ENCODE measurements around the gene PPIP5K2. TPM values are rescaled to one million over a fixed set of nuclear protein-coding genes. Genes with fewer than 3 reads are reported as not detected.

PPIP5K2 gene
- total and polyA plus RNA-seq, 7 donors: 4.5 to 11.0 (median 7.4) TPM

GRCh38 chr5:103205991-103206700 lies 86.0 kb downstream of the PPIP5K2 start:
- H3K4me1 ChIP-seq: no peaks in the 10 kb centered on the region
- intact Hi-C loops (cut with DNase I): no loop called here
- no peaks in the 10 kb centered on the region for H3K27me3 ChIP-seq (ENCODE audit: insufficient read depth in 3 of 3, low read length in 2 of 3)
- 80 to 82% (median 81%) methylated on average over 3 of the region's 3 CpGs for WGBS, 3 donors
- peaks cover 2 to 21% of the 10 kb centered on the region in 2 donors for H3K36me3 ChIP-seq (ENCODE audit: insufficient read depth in 1 of 2, low read depth in 1 of 2)
- no peak for ATAC-seq
- no peak overlapping the region for H3K4me3 ChIP-seq
- no peaks in the 10 kb centered on the region for H3K9me3 ChIP-seq
- no peak overlapping the region for H3K27ac ChIP-seq
- no peak for TF ChIP-seq CTCF (IDR thresholded peaks at IDR 0.05)
- no peak for DNase-seq

GRCh38 chr5:103207011-103207410 lies 86.9 kb downstream of the PPIP5K2 start:
- WGBS, 3 donors: 97 to 100% (median 98%) methylated on average over 1 of the region's 1 CpG
- Histone ChIP-seq H3K4me1 (no peaks in the 10 kb centered on the region), H3K4me3 (no peak overlapping the region), H3K36me3 (ENCODE audit: insufficient read depth in 1 of 2, low read depth in 1 of 2) (peaks cover 2 to 12% of the 10 kb centered on the region in 2 donors), H3K27ac (no peak overlapping the region), H3K27me3 (ENCODE audit: insufficient read depth in 3 of 3, low read length in 2 of 3) (no peaks in the 10 kb centered on the region), H3K9me3 (no peaks in the 10 kb centered on the region)
- no peak for ATAC-seq
- intact Hi-C loops (cut with DNase I): no loop called here
- no peak for DNase-seq
- no peak for TF ChIP-seq CTCF (IDR thresholded peaks at IDR 0.05)

GRCh38 chr5:103207653-103208052 lies 87.6 kb downstream of the PPIP5K2 start:
- H3K4me3 ChIP-seq: no peak overlapping the region
- H3K4me1 ChIP-seq: no peaks in the 10 kb centered on the region
- H3K27me3 ChIP-seq (ENCODE audit: insufficient read depth in 3 of 3, low read length in 2 of 3): no peaks in the 10 kb centered on the region
- no peaks in the 10 kb centered on the region for H3K9me3 ChIP-seq
- ATAC-seq (no peak), DNase-seq (no peak)
- H3K27ac ChIP-seq: no peak overlapping the region
- peaks cover 2 to 7% of the 10 kb centered on the region in 2 donors for H3K36me3 ChIP-seq (ENCODE audit: insufficient read depth in 1 of 2, low read depth in 1 of 2)
- intact Hi-C loops (cut with DNase I): no loop called here
- no peak for TF ChIP-seq CTCF (IDR thresholded peaks at IDR 0.05)

- Histone ChIP-seq H3K27ac (no peak overlapping the region), H3K4me3 (no peak overlapping the region), H3K36me3 (ENCODE audit: insufficient read depth in 1 of 2, low read depth in 1 of 2) (peaks cover 0 to 2% of the 10 kb centered on the region in 2 donors), H3K27me3 (ENCODE audit: insufficient read depth in 3 of 3, low read length in 2 of 3) (no peaks in the 10 kb centered on the region), H3K4me1 (no peaks in the 10 kb centered on the region), H3K9me3 (no peaks in the 10 kb centered on the region)
- no peak for TF ChIP-seq CTCF (IDR thresholded peaks at IDR 0.05)
- DNase-seq: no peak
- intact Hi-C loops (cut with DNase I): no loop called here
- ATAC-seq: no peak
- 15 to 25% (median 19%) methylated on average over 2 of the region's 2 CpGs for WGBS, 3 donors
Observed at GRCh38 chr5:103208460-103208859, 88.4 kb downstream of the PPIP5K2 start.

- no peak for DNase-seq
- H3K4me3 ChIP-seq: no peak overlapping the region
- no peaks in the 10 kb centered on the region for H3K9me3 ChIP-seq
- H3K36me3 ChIP-seq (ENCODE audit: insufficient read depth in 1 of 2, low read depth in 1 of 2): peaks cover 0 to 2% of the 10 kb centered on the region in 2 donors
- no peak overlapping the region for H3K27ac ChIP-seq
- ATAC-seq: no peak
- no peak for TF ChIP-seq CTCF (IDR thresholded peaks at IDR 0.05)
- no peaks in the 10 kb centered on the region for H3K4me1 ChIP-seq
- no peaks in the 10 kb centered on the region for H3K27me3 ChIP-seq (ENCODE audit: insufficient read depth in 3 of 3, low read length in 2 of 3)
- intact Hi-C loops (cut with DNase I): no loop called here
Observed at GRCh38 chr5:103209065-103209464, 89.0 kb downstream of the PPIP5K2 start.

Measured in psoas muscle (tissue), 8 donors.